Measurements from ENCODE around the gene IL11. TPM values are rescaled to one million over a fixed set of nuclear protein-coding genes. Genes with fewer than 3 reads are reported as not detected.

IL11 gene
- total and polyA plus RNA-seq, 2 of the 8 experiments (the other 6 are each of a cell fraction or from before 2014, with no cell fraction given), result 1.7 to 2.8 TPM

DNA sequence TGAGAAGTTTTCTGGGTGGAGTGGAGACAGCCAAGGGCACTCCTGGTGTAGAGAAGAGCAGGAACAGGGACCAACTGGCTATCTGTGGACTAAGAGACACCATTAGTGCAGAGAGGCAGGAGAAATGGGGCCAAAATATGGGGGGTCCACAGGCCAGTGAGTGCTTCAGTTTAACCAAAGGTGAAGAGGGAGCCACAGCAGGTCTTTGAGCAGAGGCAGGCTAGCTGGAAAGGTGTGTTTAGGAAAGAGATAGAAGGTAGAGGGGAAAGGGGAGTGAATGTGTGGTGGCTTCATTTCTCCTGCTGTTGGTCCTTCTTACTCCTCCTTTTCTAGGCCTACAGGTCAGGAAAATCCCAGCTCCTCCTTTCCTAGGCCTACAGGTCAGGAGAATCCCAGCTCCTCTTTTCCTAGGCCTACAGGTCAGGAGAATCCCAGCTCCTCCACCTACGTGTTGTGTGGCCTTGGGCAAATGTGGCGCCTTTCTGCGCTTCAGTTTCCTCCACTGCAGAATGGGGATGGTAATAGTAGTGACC is 12.3 kb upstream of the IL11 start (continued):
- TF ChIP-seq JUN (IDR thresholded peaks at IDR 0.05; ENCODE audit: low read depth, low read length), result no peak
- no peak for TF ChIP-seq CHD1 (IDR thresholded peaks at IDR 0.05; ENCODE audit: low read depth, low read length)
- TF ChIP-seq SUZ12 (IDR thresholded peaks at IDR 0.05; ENCODE audit: low read length), result no peak
- no peak for TF ChIP-seq CTCF (IDR thresholded peaks at IDR 0.05; ENCODE audit: control extremely low read depth in 1 of 3, insufficient read depth in 1 of 3, low read depth in 1 of 3, low read length in 3 of 3)
- TF ChIP-seq CHD2 (IDR thresholded peaks at IDR 0.05; ENCODE audit: low read length), result no peak
- no peak for TF ChIP-seq HDAC2 (IDR thresholded peaks at IDR 0.05; ENCODE audit: borderline replicate concordance in 1 of 2, low read depth in 2 of 2, low read length in 2 of 2)
- no peak for TF ChIP-seq KDM5A (IDR thresholded peaks at IDR 0.05; ENCODE audit: low read length)
- TF ChIP-seq TCF12 (IDR thresholded peaks at IDR 0.05; ENCODE audit: low read depth, low read length), result no peak
